ENCODE data around the gene PPFIA1.

PPFIA1 gene

GRCh38 chr11:70265341-70265740 lies 5.1 kb upstream of the PPFIA1 start:
- DNase-seq (ENCODE audit: low read depth), result no peak
- no peak overlapping the region for H3K4me3 ChIP-seq (ENCODE audit: low read length)
- no peak for TF ChIP-seq CTCF (conservative IDR thresholded peaks at IDR 0.05; ENCODE audit: low read depth, low read length)

DNA sequence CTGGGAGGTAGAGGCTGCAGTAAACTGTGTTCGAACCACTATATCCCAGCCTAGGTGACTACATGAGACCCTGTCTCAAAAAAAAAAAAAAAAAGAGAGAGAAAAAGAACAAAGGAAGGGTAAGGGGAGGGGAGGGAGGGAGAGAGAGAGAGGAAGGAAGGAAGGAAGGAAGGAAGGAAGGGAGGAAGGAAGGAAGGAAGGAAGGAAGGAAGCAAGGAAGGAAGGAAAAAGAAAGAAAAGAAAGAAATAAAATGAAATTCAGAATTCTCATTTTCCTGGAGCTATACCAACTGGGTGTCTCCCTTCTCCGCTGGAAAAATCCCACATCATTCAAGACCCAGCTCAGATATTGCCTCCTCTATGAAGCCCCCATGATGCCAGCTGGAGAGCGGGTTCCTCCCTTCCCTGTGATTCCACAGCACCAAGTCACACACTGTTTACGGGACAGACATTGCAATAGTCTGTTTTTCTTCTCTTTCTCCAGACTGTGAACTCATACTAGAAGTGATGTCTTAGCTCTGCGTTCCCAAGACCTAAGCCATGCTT lies 3.0 kb upstream of the PPFIA1 start:
- no peak overlapping the region for H3K4me3 ChIP-seq (ENCODE audit: low read length)
- no peak for DNase-seq (ENCODE audit: low read depth)
- TF ChIP-seq CTCF (conservative IDR thresholded peaks at IDR 0.05; ENCODE audit: low read depth, low read length), result no peak

GRCh38 chr11:70268526-70268925 lies 2.0 kb upstream of the PPFIA1 start:
- H3K4me3 ChIP-seq (ENCODE audit: low read length), result no peak overlapping the region
- no peak for TF ChIP-seq CTCF (conservative IDR thresholded peaks at IDR 0.05; ENCODE audit: low read depth, low read length)
- no peak for DNase-seq (ENCODE audit: low read depth)

DNA sequence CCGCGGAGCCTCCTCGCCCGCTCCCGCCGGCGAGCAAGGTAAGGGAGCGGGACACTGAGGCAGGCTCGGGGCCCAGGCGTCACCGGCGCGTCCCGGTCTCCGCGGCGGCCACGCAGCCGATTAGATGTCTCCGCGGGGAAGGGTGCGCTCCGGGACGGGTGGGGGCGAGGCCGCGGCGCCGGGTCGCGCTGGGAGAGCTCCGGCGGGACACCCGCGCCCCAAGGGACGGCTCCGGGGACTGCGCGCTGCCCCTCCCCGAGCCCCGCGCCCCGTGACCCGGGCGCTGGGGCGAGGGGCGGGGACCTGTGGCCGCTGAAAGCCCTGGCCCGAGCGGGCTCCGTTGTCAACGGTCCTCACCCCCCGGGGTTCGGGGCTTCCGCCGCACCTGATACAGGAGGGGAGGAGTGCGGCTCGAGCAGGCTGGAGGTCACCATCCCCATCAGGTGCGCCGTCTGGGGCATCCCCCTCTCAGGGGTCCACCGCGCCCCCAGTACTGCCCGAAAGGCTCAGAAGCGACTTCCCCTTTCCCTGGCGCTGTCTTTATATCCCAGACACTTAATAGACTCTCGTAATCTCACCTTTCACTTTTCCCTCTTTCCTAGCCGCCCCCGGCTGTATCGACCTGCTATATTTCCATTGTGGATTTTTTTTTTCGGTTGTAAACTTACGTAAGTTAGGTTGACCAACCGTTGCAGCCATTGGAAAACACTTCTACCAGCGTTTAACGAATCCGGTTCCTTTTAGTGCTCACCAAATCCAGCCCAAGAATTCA lies 573 bp downstream of the PPFIA1 start:
- TF ChIP-seq CTCF (conservative IDR thresholded peaks at IDR 0.05; ENCODE audit: low read depth, low read length), result no peak
- peak; percentile 48 for DNase-seq (ENCODE audit: low read depth)
- peak overlapping the region; percentile 87 for H3K4me3 ChIP-seq (ENCODE audit: low read length)

DNA sequence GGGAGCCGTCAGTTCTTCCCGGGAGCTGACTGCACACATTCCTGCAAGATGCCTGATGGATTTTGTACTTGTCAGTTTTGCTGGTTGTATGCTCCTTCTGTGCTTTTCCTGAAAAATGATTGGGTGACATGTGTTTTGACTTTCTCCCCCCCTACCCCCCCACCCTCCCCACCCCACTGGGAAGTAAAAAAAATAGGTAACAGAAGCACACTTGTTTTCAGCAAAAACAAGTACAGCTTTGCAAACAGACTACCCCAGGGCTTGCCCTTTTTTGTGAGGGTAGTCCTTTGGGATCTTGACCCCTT lies 1.1 kb downstream of the PPFIA1 start:
- DNase-seq (ENCODE audit: low read depth), result no peak
- H3K4me3 ChIP-seq (ENCODE audit: low read length), result peak overlapping the region; percentile 87
- no peak for TF ChIP-seq CTCF (conservative IDR thresholded peaks at IDR 0.05; ENCODE audit: low read depth, low read length)

GRCh38 chr11:70272009-70272408 lies 1.5 kb downstream of the PPFIA1 start:
- no peak for DNase-seq (ENCODE audit: low read depth)
- H3K4me3 ChIP-seq (ENCODE audit: low read length), result peak overlapping the region; percentile 87
- TF ChIP-seq CTCF (conservative IDR thresholded peaks at IDR 0.05; ENCODE audit: low read depth, low read length), result no peak

- TF ChIP-seq CTCF (conservative IDR thresholded peaks at IDR 0.05; ENCODE audit: low read depth, low read length), result no peak
- no peak overlapping the region for H3K4me3 ChIP-seq (ENCODE audit: low read length)
- DNase-seq (ENCODE audit: low read depth), result no peak
These were observed 8.5 kb downstream of the PPFIA1 start for GRCh38 chr11:70278994-70279393.
